NB4 (cell line): ENCODE measurements around the gene NCF4.

ENCODE experiments used
- POLR2A ChIP-seq: IDR thresholded peaks from 2 replicates; pipeline ENCODE4 v1.6.1; 2011; ENCODE audit warnings: mild to moderate bottlenecking; ENCODE audit not compliant: insufficient read length; ENCODE audit errors: extremely low read depth
- TF ChIP-seq, protein P1 (sequence below): IDR thresholded peaks from one replicate; pipeline ENCODE4 v1.5.1; 2012; ENCODE audit warnings: low read depth, low read length

DNA sequence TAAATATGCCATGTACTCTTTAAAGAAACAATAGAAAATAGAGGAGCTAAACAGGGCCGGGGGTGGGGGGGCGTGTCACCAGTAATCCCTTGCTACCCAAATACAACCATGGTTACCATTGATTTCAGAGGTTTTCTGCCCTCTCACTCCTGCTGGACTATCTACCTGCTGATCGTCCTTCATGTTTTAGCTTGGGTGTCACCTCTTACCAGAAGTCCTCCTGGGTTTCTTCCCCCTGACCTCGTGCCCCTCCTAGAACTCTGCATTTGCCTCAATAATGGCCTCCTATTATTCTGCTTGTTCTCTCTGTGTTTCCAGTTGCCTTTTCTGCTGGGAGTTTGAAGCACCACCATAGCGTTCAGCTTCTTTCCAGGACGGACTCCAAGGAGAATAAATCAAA lies 34.5 kb upstream of the NCF4 start:
- TF ChIP-seq, protein P1, sequence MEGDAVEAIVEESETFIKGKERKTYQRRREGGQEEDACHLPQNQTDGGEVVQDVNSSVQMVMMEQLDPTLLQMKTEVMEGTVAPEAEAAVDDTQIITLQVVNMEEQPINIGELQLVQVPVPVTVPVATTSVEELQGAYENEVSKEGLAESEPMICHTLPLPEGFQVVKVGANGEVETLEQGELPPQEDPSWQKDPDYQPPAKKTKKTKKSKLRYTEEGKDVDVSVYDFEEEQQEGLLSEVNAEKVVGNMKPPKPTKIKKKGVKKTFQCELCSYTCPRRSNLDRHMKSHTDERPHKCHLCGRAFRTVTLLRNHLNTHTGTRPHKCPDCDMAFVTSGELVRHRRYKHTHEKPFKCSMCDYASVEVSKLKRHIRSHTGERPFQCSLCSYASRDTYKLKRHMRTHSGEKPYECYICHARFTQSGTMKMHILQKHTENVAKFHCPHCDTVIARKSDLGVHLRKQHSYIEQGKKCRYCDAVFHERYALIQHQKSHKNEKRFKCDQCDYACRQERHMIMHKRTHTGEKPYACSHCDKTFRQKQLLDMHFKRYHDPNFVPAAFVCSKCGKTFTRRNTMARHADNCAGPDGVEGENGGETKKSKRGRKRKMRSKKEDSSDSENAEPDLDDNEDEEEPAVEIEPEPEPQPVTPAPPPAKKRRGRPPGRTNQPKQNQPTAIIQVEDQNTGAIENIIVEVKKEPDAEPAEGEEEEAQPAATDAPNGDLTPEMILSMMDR = no peak
- TF ChIP-seq POLR2A = no peak
